HepG2 (cell line): ENCODE results near the gene SLC6A6. TPM values are rescaled to one million over a fixed set of nuclear protein-coding genes. Genes with fewer than 3 reads are reported as not detected.

Source experiments
- ATAC-seq: fragments of 200-7000 bp; cut with Tn5 transposase; 3 replicates; pipeline ENCODE4 v1.9.1; 2020; ENCODE audit warnings: mild to moderate bottlenecking, moderate library complexity
- BruUV-seq: library from RNA; stranded (reverse); fragments of 400-500 nt; replicated peaks from 2 replicates; lab custom pipeline; 2021; lab: Mats Ljungman, UMichigan
- CTCF ChIA-PET: fragments of 300-600 bp; formaldehyde crosslinking; extraction: SDS; loops from one replicate; lab custom pipeline; 2021; ENCODE audit warnings: low total read pairs, inconsistent platforms, low intra/inter-chr PET ratio; lab: Yijun Ruan, JAX
- POLR2A ChIA-PET: fragments of 350-600 bp; sonication (Branson Sonifier 250); formaldehyde crosslinking; loops from one replicate; lab custom pipeline; 2020; ENCODE audit warnings: antibody characterized with exemption, inconsistent platforms; lab: Yijun Ruan, JAX
- DNase-seq: peaks from one replicate; pipeline ENCODE4 v3.0.0-alpha.2; 2015; ENCODE audit warnings: low spot score
- FAIRE-seq: peaks from 3 replicates; lab custom pipeline; 2011; peaks lifted over from hg19 to GRCh38; lab: Jason Lieb, UNC
- H2AFZ ChIP-seq: one replicate; pipeline ENCODE4 v1.6.1; 2011; ENCODE audit warnings: low read length, inconsistent platforms
- H3K27ac ChIP-seq: fragments of 300-600 bp; 3 replicates; pipeline ENCODE4 v1.8.0; 2011; ENCODE audit warnings: mixed run types, mild to moderate bottlenecking, mixed read lengths, low read length, inconsistent platforms; ENCODE audit not compliant: insufficient read depth; ENCODE audit errors: extremely low read length
- H3K27me3 ChIP-seq, 2 experiments: fragments of 200-600 bp in 1 of 2; 2 replicates in 1 of 2; 3 replicates in 1 of 2; pipeline versions ENCODE4 v1.6.0 to v1.8.0; 2011; ENCODE audit warnings: low read length in 2 of 2, mild to moderate bottlenecking in 2 of 2, moderate library complexity in 2 of 2, inconsistent platforms in 1 of 2; ENCODE audit not compliant: insufficient read depth in 2 of 2, control insufficient read depth in 1 of 2
- H3K36me3 ChIP-seq, 2 experiments: fragments of 200-600 bp in 1 of 2; replicated peaks in 1 of 2; 2 replicates in 1 of 2; 3 replicates in 1 of 2; pipeline versions ENCODE4 v1.5.1 to v1.8.0; 2011; ENCODE audit warnings: low read length in 2 of 2, inconsistent platforms in 1 of 2; ENCODE audit not compliant: insufficient read depth in 2 of 2, control insufficient read depth in 1 of 2
- H3K4me1 ChIP-seq: 2 replicates; pipeline ENCODE4 v1.5.1; 2012; ENCODE audit warnings: low read length, inconsistent platforms; ENCODE audit not compliant: insufficient read depth
- H3K4me2 ChIP-seq: 2 replicates; pipeline ENCODE4 v1.6.0; 2011; ENCODE audit warnings: low read depth, low read length, inconsistent platforms
- H3K4me3 ChIP-seq, 3 experiments: fragments of 200-600 bp in 1 of 3; sonication (generic), shearing (Covaris generic) in 1 of 3; replicated peaks in 1 of 3; 2 replicates each; pipeline ENCODE4 v1.5.1; 2011 to 2016; ENCODE audit warnings: low read length in 3 of 3, inconsistent platforms in 2 of 3, low read depth in 2 of 3, mild to moderate bottlenecking in 2 of 3, control low read depth in 1 of 3, mixed read lengths in 1 of 3; ENCODE audit not compliant: insufficient read depth in 1 of 3
- H3K79me2 ChIP-seq: one replicate; pipeline ENCODE4 v1.6.1; 2011; ENCODE audit warnings: low read length, inconsistent platforms; ENCODE audit not compliant: insufficient read depth
- H3K9ac ChIP-seq: 2 replicates; pipeline ENCODE4 v1.6.0; 2011; ENCODE audit warnings: mild to moderate bottlenecking, low read depth, low read length, inconsistent platforms; ENCODE audit not compliant: insufficient read depth
- H3K9me3 ChIP-seq: 2 replicates; pipeline ENCODE4 v1.5.1; 2012; ENCODE audit warnings: mild to moderate bottlenecking, low read length
- H4K20me1 ChIP-seq: 2 replicates; pipeline ENCODE4 v1.6.0; 2011; ENCODE audit warnings: inconsistent platforms, mild to moderate bottlenecking, low read length, moderate library complexity; ENCODE audit not compliant: insufficient read depth
- DDIT3 ChIP-seq: sonication (generic); formaldehyde crosslinking; IDR thresholded peaks from 2 replicates; pipeline ENCODE4 v1.4.0; 2020; ENCODE audit warnings: mild to moderate bottlenecking, missing genetic modification reagents
- ELF3 ChIP-seq: IDR thresholded peaks from 2 replicates; pipeline ENCODE4 v1.6.1; 2016; ENCODE audit warnings: missing genetic modification reagents, missing compliant biosample characterization
- GTF2F1 ChIP-seq: fragments of 150-350 bp; IDR thresholded peaks from 2 replicates; pipeline ENCODE4 v1.6.1; 2014; ENCODE audit warnings: low read length
- MIER3 ChIP-seq: IDR thresholded peaks from 2 replicates; pipeline ENCODE4 v1.6.1; 2016; ENCODE audit warnings: missing compliant biosample characterization, borderline replicate concordance
- NRL ChIP-seq: sonication (generic); formaldehyde crosslinking; IDR thresholded peaks from 2 replicates; pipeline ENCODE4 v1.5.0; 2020; ENCODE audit warnings: missing genetic modification reagents, mild to moderate bottlenecking, moderate library complexity, borderline replicate concordance
- STAT5B ChIP-seq: sonication (generic); formaldehyde crosslinking; IDR thresholded peaks from 2 replicates; pipeline ENCODE4 v1.4.0; 2020; ENCODE audit warnings: missing genetic modification reagents
- U2AF2 ChIP-seq: fragments of 200-400 bp; formaldehyde crosslinking; IDR thresholded peaks from 2 replicates; pipeline ENCODE4 v1.6.1; 2017; ENCODE audit warnings: low read depth, mild to moderate bottlenecking, low read length
- ZBTB26 ChIP-seq: IDR thresholded peaks from 2 replicates; pipeline ENCODE4 v1.6.1; 2016; ENCODE audit warnings: missing compliant biosample characterization, missing genetic modification reagents, borderline replicate concordance
- ZBTB4 ChIP-seq: sonication (generic); formaldehyde crosslinking; IDR thresholded peaks from 2 replicates; pipeline ENCODE4 v1.4.0; 2020; ENCODE audit warnings: missing genetic modification reagents, mild to moderate bottlenecking, borderline replicate concordance
- ZFYVE20 ChIP-seq: sonication (generic); formaldehyde crosslinking; IDR thresholded peaks from 2 replicates; pipeline ENCODE4 v1.8.0; 2023; ENCODE audit warnings: low read depth, mild to moderate bottlenecking, moderate library complexity, missing genetic modification reagents, borderline replicate concordance
- ZNF24 ChIP-seq: fragments of 450-650 bp; IDR thresholded peaks from 2 replicates; pipeline ENCODE4 v1.6.1; 2017; ENCODE audit warnings: antibody characterized with exemption, mild to moderate bottlenecking
- ZNF251 ChIP-seq: sonication (generic); formaldehyde crosslinking; IDR thresholded peaks from 2 replicates; pipeline ENCODE4 v1.9.0; 2021; ENCODE audit warnings: mild to moderate bottlenecking, missing genetic modification reagents
- ZNF446 ChIP-seq: sonication (generic); formaldehyde crosslinking; IDR thresholded peaks from 2 replicates; pipeline ENCODE4 v1.5.0; 2020; ENCODE audit warnings: mild to moderate bottlenecking, missing genetic modification reagents
- ZNF777 ChIP-seq: sonication (generic); formaldehyde crosslinking; IDR thresholded peaks from 2 replicates; pipeline ENCODE4 v1.4.0; 2020; ENCODE audit warnings: missing genetic modification reagents
- ZNF784 ChIP-seq: sonication (generic); formaldehyde crosslinking; IDR thresholded peaks from 2 replicates; pipeline ENCODE4 v1.5.1; 2020; ENCODE audit warnings: missing genetic modification reagents, mild to moderate bottlenecking, borderline replicate concordance
- WGBS: methylation state at CpG from one replicate; pipeline ENCODE4 v1.1.6; 2017; ENCODE audit warnings: low lambda C conversion rate; 5-methylcytosine and 5-hydroxymethylcytosine counted together
- in situ Hi-C: cut with HindIII; loops from 2 replicates; pipeline ENCODE4 v1.10.0; 2017; ENCODE audit warnings: low pct_unique_long_range_greater_than_20kb; ENCODE audit not compliant: extremely low pct_ligation_motif_present
- intact Hi-C: fragments of 100-400 bp; cut with micrococcal nuclease; formaldehyde crosslinking; loops from one replicate; pipeline ENCODE4 v1.10.0; 2022; ENCODE audit not compliant: unreplicated experiment
- polyA plus RNA-seq, 8 experiments: library from polyadenylated mRNA; depleted of rRNA in 3 of 8; stranded (reverse) in 7 of 8; unstranded in 1 of 8; fragments of >200 nt; fragmentation: Illumina TruSeq in 4 of 8; extraction: Trizol in 4 of 8; gene quantifications; 2 replicates each; pipeline versions ENCODE4 v1.2.1 to v1.2.3, GENCODE V29; 2011 to 2016; ENCODE audit warnings: low read depth in 4 of 8, missing spikeins in 1 of 8, mixed read lengths in 1 of 8; ENCODE audit not compliant: insufficient read depth in 1 of 8
- total RNA-seq, 5 experiments: library from RNA; depleted of rRNA; stranded (reverse); fragments of >200 nt; fragmentation: Illumina TruSeq; extraction: Trizol; gene quantifications; 2 replicates each; pipeline ENCODE4 v1.2.3, GENCODE V29; 2016; ENCODE audit warnings: low read depth in 1 of 5

SLC6A6 gene
- total and polyA plus RNA-seq, 2 of the 13 experiments (the other 11 are each of a cell fraction or from before 2014, with no cell fraction given): 14.1 to 20.7 TPM

- FAIRE-seq: no peak
- Histone ChIP-seq H3K36me3 (no peaks in the 10 kb centered on the region), H3K27ac (no peak overlapping the region), H3K27me3 (peaks cover 4 to 14% of the 10 kb centered on the region in 2 experiments; a peak in 3 of 5 replicates), H3K4me3 (no peak overlapping the region)
- TF ChIP-seq U2AF2: no peak
- no peak for TF ChIP-seq DDIT3 (CRISPR knock-in tag)
- TF ChIP-seq ZBTB4 (CRISPR knock-in tag): no peak
- TF ChIP-seq ZNF777 (CRISPR knock-in tag): no peak
- no peak for TF ChIP-seq ZNF784 (CRISPR knock-in tag)
- no peak for TF ChIP-seq ELF3 (CRISPR knock-in tag)
- no peak for TF ChIP-seq ZBTB26 (CRISPR knock-in tag)
- TF ChIP-seq STAT5B: no peak
- no peak for TF ChIP-seq ZFYVE20
- no peak for TF ChIP-seq NRL
- no peak for TF ChIP-seq ZNF251 (CRISPR knock-in tag)
- no peak for TF ChIP-seq MIER3
- no peak for TF ChIP-seq GTF2F1
- TF ChIP-seq ZNF24: no peak
- no peak for TF ChIP-seq ZNF446 (CRISPR knock-in tag)
- TF ChIP-seq, all 625 proteins: peak for 0
- Histone ChIP-seq H4K20me1 (no peaks in the 10 kb centered on the region), H3K9me3 (no peaks in the 10 kb centered on the region), H2AFZ (no peak overlapping the region), H3K9ac (no peak overlapping the region), H3K4me2 (no peak overlapping the region), H3K4me1 (no peaks in the 10 kb centered on the region), H3K79me2 (no peaks in the 10 kb centered on the region)
- intact Hi-C loops (no loop called here), in situ Hi-C loops (no loop called here)
- DNase-seq (no peak), ATAC-seq (no peak)
- no TSS peak for BruUV-seq
- ChIA-PET POLR2A (no interaction called here), CTCF (no interaction called here)
- 42% methylated on average over 7 of the region's 7 CpGs for WGBS
Measured at GRCh38 chr3:14518432-14518802, 116.0 kb downstream of the SLC6A6 start.
